IMR-90 (cell line): ENCODE data around the gene APOB. TPM values are rescaled to one million over a fixed set of nuclear protein-coding genes. Genes with fewer than 3 reads are reported as not detected.

ENCODE experiments used
- ATAC-seq: fragments of 200-7000 bp; cut with Tn5 transposase; 2 replicates; pipeline ENCODE4 v1.9.1; 2020; ENCODE audit warnings: low read depth, mild to moderate bottlenecking, moderate library complexity
- BruUV-seq: library from RNA; stranded (reverse); fragments of 400-500 nt; replicated peaks from 2 replicates; lab custom pipeline; 2021; lab: Mats Ljungman, UMichigan
- CTCF ChIA-PET: fragments of 300-600 bp; formaldehyde crosslinking; extraction: SDS; loops from one replicate; lab custom pipeline; 2021; ENCODE audit warnings: antibody characterized with exemption; lab: Yijun Ruan, JAX
- POLR2A ChIA-PET: fragments of 300-600 bp; sonication (Branson Sonifier 250); formaldehyde crosslinking; loops from one replicate; lab custom pipeline; 2022; ENCODE audit warnings: antibody characterized with exemption; ENCODE audit not compliant: unreplicated experiment; lab: Charles Lee
- DNase-seq: peaks from one replicate; pipeline ENCODE4 v3.0.0; 2013
- H2AFZ ChIP-seq: replicated peaks from 2 replicates; pipeline ENCODE3; 2013; ENCODE audit warnings: low read length, mild to moderate bottlenecking; ENCODE audit not compliant: poor library complexity
- H2AK5ac ChIP-seq: 2 replicates; pipeline ENCODE4 v1.6.1; 2013; ENCODE audit warnings: low read depth, low read length, inconsistent platforms
- H2AK9ac ChIP-seq: replicated peaks from 2 replicates; pipeline ENCODE3; 2013; ENCODE audit warnings: mild to moderate bottlenecking, low read depth, low read length, moderate library complexity; ENCODE audit not compliant: poor library complexity
- H2BK120ac ChIP-seq: 2 replicates; pipeline ENCODE4 v1.6.1; 2013; ENCODE audit warnings: low read depth, low read length, inconsistent platforms
- H2BK15ac ChIP-seq: 3 replicates; pipeline ENCODE4 v1.6.1; 2013; ENCODE audit warnings: low read depth, low read length, inconsistent platforms
- H2BK20ac ChIP-seq: 2 replicates; pipeline ENCODE4 v1.6.1; 2013; ENCODE audit warnings: low read depth, mild to moderate bottlenecking, inconsistent platforms, low read length, moderate library complexity
- H2BK5ac ChIP-seq: 2 replicates; pipeline ENCODE4 v1.6.1; 2013; ENCODE audit warnings: mild to moderate bottlenecking, low read depth, low read length, inconsistent platforms; ENCODE audit not compliant: poor library complexity, severe bottlenecking
- H3K14ac ChIP-seq: replicated peaks from 2 replicates; pipeline ENCODE4 v1.6.1; 2013; ENCODE audit warnings: low read depth, low read length, inconsistent platforms
- H3K18ac ChIP-seq: 2 replicates; pipeline ENCODE4 v1.6.1; 2013; ENCODE audit warnings: low read depth, low read length, control low read depth
- H3K23ac ChIP-seq: 2 replicates; pipeline ENCODE4 v1.6.1; 2013; ENCODE audit warnings: low read depth, low read length, inconsistent platforms
- H3K27ac ChIP-seq: 2 replicates; pipeline ENCODE4 v1.5.1; 2013; ENCODE audit warnings: mild to moderate bottlenecking, control low read depth, low read length; ENCODE audit not compliant: insufficient read depth
- H3K27me3 ChIP-seq: 2 replicates; pipeline ENCODE4 v1.6.1; 2013; ENCODE audit warnings: low read length; ENCODE audit not compliant: control insufficient read depth, insufficient read depth
- H3K36me3 ChIP-seq: 2 replicates; pipeline ENCODE4 v1.6.1; 2013; ENCODE audit warnings: low read length, mixed read lengths; ENCODE audit not compliant: control insufficient read depth, insufficient read depth
- H3K4ac ChIP-seq: 2 replicates; pipeline ENCODE4 v1.6.1; 2013; ENCODE audit warnings: low read depth, low read length, inconsistent platforms
- H3K4me1 ChIP-seq: 2 replicates; pipeline ENCODE4 v1.6.1; 2013; ENCODE audit warnings: low read length, mixed read lengths; ENCODE audit not compliant: control insufficient read depth, insufficient read depth
- H3K4me2 ChIP-seq: 2 replicates; pipeline ENCODE4 v1.6.1; 2013; ENCODE audit warnings: low read depth, mild to moderate bottlenecking, control low read depth, low read length, moderate library complexity
- H3K4me3 ChIP-seq: 2 replicates; pipeline ENCODE4 v1.5.1; 2013; ENCODE audit warnings: low read depth, mild to moderate bottlenecking, control low read depth, low read length, moderate library complexity; ENCODE audit not compliant: insufficient read depth
- H3K56ac ChIP-seq: 2 replicates; pipeline ENCODE4 v1.6.1; 2013; ENCODE audit warnings: low read length, inconsistent platforms; ENCODE audit not compliant: insufficient read depth; ENCODE audit errors: extremely low read depth
- H3K79me1 ChIP-seq, 2 experiments: 2 replicates each; pipeline ENCODE4 v1.6.1; 2013; ENCODE audit warnings: low read length in 2 of 2, inconsistent platforms in 1 of 2, low read depth in 1 of 2
- H3K9ac ChIP-seq: 2 replicates; pipeline ENCODE4 v1.6.1; 2013; ENCODE audit warnings: low read depth, low read length, control low read depth
- H3K9me1 ChIP-seq: 2 replicates; pipeline ENCODE4 v1.6.1; 2013; ENCODE audit warnings: low read length, inconsistent platforms; ENCODE audit not compliant: insufficient read depth
- H3K9me3 ChIP-seq: 2 replicates; pipeline ENCODE4 v1.6.1; 2013; ENCODE audit warnings: low read length; ENCODE audit not compliant: control insufficient read depth, insufficient read depth
- H4K20me1 ChIP-seq: 2 replicates; pipeline ENCODE4 v1.6.1; 2013; ENCODE audit warnings: low read length, inconsistent platforms; ENCODE audit not compliant: insufficient read depth
- H4K5ac ChIP-seq: 2 replicates; pipeline ENCODE4 v1.6.1; 2013; ENCODE audit warnings: mild to moderate bottlenecking, low read depth, low read length, control low read depth
- H4K8ac ChIP-seq, 2 experiments: 2 replicates each; pipeline ENCODE4 v1.6.1; 2013; ENCODE audit warnings: low read depth in 2 of 2, low read length in 2 of 2, control low read depth in 1 of 2, inconsistent platforms in 1 of 2
- H4K91ac ChIP-seq: 2 replicates; pipeline ENCODE4 v1.6.1; 2013; ENCODE audit warnings: low read depth, low read length, inconsistent platforms; ENCODE audit not compliant: insufficient read depth
- CHD1 ChIP-seq: IDR thresholded peaks from 2 replicates; pipeline ENCODE4 v1.6.1; 2012; ENCODE audit warnings: low read depth, low read length, improper control_type of control experiment
- MAZ ChIP-seq: IDR thresholded peaks from 2 replicates; pipeline ENCODE4 v1.6.1; 2012; ENCODE audit warnings: low read depth, mild to moderate bottlenecking, low read length, improper control_type of control experiment, moderate library complexity, borderline replicate concordance
- NFE2L2 ChIP-seq: fragments of 150-350 bp; IDR thresholded peaks from 2 replicates; pipeline ENCODE4 v1.6.1; 2016; ENCODE audit warnings: low read depth, mild to moderate bottlenecking, low read length
- POLR2A ChIP-seq: IDR thresholded peaks from 2 replicates; pipeline ENCODE4 v1.6.1; 2012; ENCODE audit warnings: mild to moderate bottlenecking, low read depth, low read length
- RCOR1 ChIP-seq: IDR thresholded peaks from 2 replicates; pipeline ENCODE4 v1.6.1; 2012; ENCODE audit warnings: mild to moderate bottlenecking, low read length, improper control_type of control experiment; ENCODE audit not compliant: insufficient replicate concordance
- SMC3 ChIP-seq: fragments of 150-350 bp; IDR thresholded peaks from 2 replicates; pipeline ENCODE4 v1.6.1; 2016; ENCODE audit warnings: low read depth, mild to moderate bottlenecking, antibody characterized with exemption, low read length, moderate library complexity
- WGBS, 2 experiments: methylation state at CpG; one replicate each; pipeline versions ENCODE4 v1.1.5 to v1.1.7; 2013; ENCODE audit warnings: missing lambda C conversion rate in 2 of 2; ENCODE audit not compliant: insufficient read length in 1 of 2; ENCODE audit errors: extremely low coverage in 2 of 2; 5-methylcytosine and 5-hydroxymethylcytosine counted together
- dilution Hi-C: fragments of 300-500 bp; cut with HindIII; formaldehyde crosslinking; loops from one replicate; pipeline ENCODE4 v1.14.3; 2018; ENCODE audit warnings: low sequenced_read_pairs; ENCODE audit not compliant: unreplicated experiment
- in situ Hi-C: fragments of 300-500 bp; cut with MboI; formaldehyde crosslinking; loops from 3 replicates; pipeline ENCODE4 v1.14.3; 2019; ENCODE audit warnings: low sequenced_read_pairs, inconsistent platforms, mixed read lengths
- intact Hi-C: fragments of 100-400 bp; cut with micrococcal nuclease; formaldehyde crosslinking; loops from 2 replicates; pipeline ENCODE4 v1.10.0; 2022
- polyA plus RNA-seq, 3 experiments: library from polyadenylated mRNA; depleted of rRNA; stranded (reverse); fragments of >200 nt; gene quantifications; 2 replicates each; pipeline ENCODE4 v1.2.3, GENCODE V29; 2012; ENCODE audit warnings: low replicate concordance in 1 of 3
- total RNA-seq: library from RNA; depleted of rRNA; stranded (reverse); fragments of >200 nt; gene quantifications from 2 replicates; pipeline ENCODE4 v1.2.3, GENCODE V29; 2012
- TF ChIP-seq, protein P1 (sequence below): conservative IDR thresholded peaks from 2 replicates; pipeline ENCODE4 v1.5.1; 2012; ENCODE audit warnings: mild to moderate bottlenecking, low read depth, low read length, improper control_type of control experiment

Gene APOB
- total and polyA plus RNA-seq, 2 of the 4 experiments (the other 2 are of a cell fraction), result under 0.01 TPM; not detected in 1

DNA sequence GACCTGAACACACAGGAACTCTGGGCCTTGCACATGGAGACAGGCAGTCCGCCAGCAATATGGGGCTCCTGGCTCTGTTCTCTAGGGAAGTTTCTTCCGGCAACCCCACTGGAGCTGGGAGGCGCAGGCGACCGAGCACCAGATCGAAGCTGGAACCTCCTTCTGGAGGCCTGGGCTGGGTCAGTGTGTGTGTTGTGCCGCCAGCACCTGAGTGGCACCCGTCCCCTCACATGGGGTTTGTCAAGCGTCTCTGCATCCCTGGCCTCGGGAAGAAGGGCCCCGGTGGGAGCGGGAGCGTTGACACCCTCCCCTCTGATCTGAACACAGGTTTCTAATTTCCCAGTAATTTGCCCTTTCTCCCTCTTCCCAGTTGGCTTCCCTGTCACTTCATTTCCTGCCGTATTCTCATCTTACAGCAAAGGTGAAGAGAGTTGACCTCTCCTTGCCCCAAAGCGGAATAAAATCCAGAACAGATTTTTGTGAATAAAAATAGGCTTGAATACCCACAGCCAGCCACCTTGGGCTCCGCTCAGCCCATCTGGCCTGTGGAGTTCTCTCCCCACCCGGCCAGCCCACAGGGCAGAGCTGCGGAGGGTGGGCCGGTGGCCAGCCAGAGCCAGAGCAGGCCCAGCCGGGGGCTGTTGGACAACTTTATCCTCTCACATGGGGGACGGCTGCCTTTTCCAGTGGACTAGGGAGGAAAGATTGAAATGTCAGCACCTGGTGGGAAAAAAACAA is 85.9 kb downstream of the APOB start:
- CTCF ChIA-PET, result interaction anchor here (0.7 kb wide), 1 partner anchor 297 kb away, joined by 3 read pairs; no protein-coding TSS in a partner anchor
- no peaks in the 10 kb centered on the region for H3K79me1 ChIP-seq
- H2AK9ac ChIP-seq, result no peak overlapping the region
- TF ChIP-seq POLR2A (no peak), MAZ (no peak), RCOR1 (no peak), NFE2L2 (no peak), SMC3 (no peak), CHD1 (no peak)
- TF ChIP-seq, protein P1, sequence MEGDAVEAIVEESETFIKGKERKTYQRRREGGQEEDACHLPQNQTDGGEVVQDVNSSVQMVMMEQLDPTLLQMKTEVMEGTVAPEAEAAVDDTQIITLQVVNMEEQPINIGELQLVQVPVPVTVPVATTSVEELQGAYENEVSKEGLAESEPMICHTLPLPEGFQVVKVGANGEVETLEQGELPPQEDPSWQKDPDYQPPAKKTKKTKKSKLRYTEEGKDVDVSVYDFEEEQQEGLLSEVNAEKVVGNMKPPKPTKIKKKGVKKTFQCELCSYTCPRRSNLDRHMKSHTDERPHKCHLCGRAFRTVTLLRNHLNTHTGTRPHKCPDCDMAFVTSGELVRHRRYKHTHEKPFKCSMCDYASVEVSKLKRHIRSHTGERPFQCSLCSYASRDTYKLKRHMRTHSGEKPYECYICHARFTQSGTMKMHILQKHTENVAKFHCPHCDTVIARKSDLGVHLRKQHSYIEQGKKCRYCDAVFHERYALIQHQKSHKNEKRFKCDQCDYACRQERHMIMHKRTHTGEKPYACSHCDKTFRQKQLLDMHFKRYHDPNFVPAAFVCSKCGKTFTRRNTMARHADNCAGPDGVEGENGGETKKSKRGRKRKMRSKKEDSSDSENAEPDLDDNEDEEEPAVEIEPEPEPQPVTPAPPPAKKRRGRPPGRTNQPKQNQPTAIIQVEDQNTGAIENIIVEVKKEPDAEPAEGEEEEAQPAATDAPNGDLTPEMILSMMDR, result no peak
- no peak overlapping the region for H3K27ac ChIP-seq
- no peak overlapping the region for H3K56ac ChIP-seq
- peaks cover 2% of the 10 kb centered on the region; the same call in 1 of the 2 replicates for H3K27me3 ChIP-seq
- H4K8ac ChIP-seq, result no peak overlapping the region
- H3K23ac ChIP-seq, result no peak overlapping the region
- no peak overlapping the region for H3K9ac ChIP-seq
- no peak for ATAC-seq
- no peaks in the 10 kb centered on the region for H3K9me3 ChIP-seq
- H2BK20ac ChIP-seq, result no peak overlapping the region
- H2BK5ac ChIP-seq, result no peak overlapping the region
- no TSS peak for BruUV-seq
- H3K9me1 ChIP-seq, result 0 out of 2 replicates have a peak, but pooled peaks cover 5% of the 10 kb centered on the region
- H3K14ac ChIP-seq, result no peak overlapping the region
- no peak overlapping the region for H2AFZ ChIP-seq
- dilution Hi-C loops, result no loop called here
- H3K4me2 ChIP-seq, result no peak overlapping the region
- no peaks in the 10 kb centered on the region for H4K20me1 ChIP-seq
- POLR2A ChIA-PET, result no interaction called here
- in situ Hi-C loops, result no loop called here
- no peak overlapping the region for H4K5ac ChIP-seq
- H2AK5ac ChIP-seq, result no peak overlapping the region
- no peak overlapping the region for H3K18ac ChIP-seq
- no peaks in the 10 kb centered on the region for H3K4me1 ChIP-seq
- intact Hi-C loops, result no loop called here
- no peaks in the 10 kb centered on the region for H3K36me3 ChIP-seq
- no peak overlapping the region for H4K91ac ChIP-seq
- no peak for DNase-seq
- no CpG with 5 or more reads among the region's 21 CpGs for WGBS, 2 experiments
- H3K4me3 ChIP-seq, result no peak overlapping the region
- H2BK15ac ChIP-seq, result no peak overlapping the region
- no peak overlapping the region for H2BK120ac ChIP-seq
- H3K4ac ChIP-seq, result no peak overlapping the region
